K562 (cell line): ENCODE results near the gene EIF4E1B. TPM values are rescaled to one million over a fixed set of nuclear protein-coding genes. Genes with fewer than 3 reads are reported as not detected.

Experiments used
- ARID4B ChIP-seq: sonication (generic); formaldehyde crosslinking; IDR thresholded peaks from 2 replicates; pipeline ENCODE4 v1.8.0; 2022; ENCODE audit warnings: mild to moderate bottlenecking, missing genetic modification reagents
- COPS2 ChIP-seq: fragments of 450-650 bp; conservative IDR thresholded peaks from 2 replicates; pipeline ENCODE4 v1.6.1; 2016; ENCODE audit warnings: mild to moderate bottlenecking, moderate library complexity
- DACH1 ChIP-seq: fragments of 450-650 bp; IDR thresholded peaks from 2 replicates; pipeline ENCODE4 v1.6.1; 2018; ENCODE audit not compliant: partially characterized antibody
- MAX ChIP-seq: sonication (generic); formaldehyde crosslinking; IDR thresholded peaks from 2 replicates; pipeline ENCODE4 v1.9.0; 2022; ENCODE audit warnings: mild to moderate bottlenecking, missing genetic modification reagents
- NFYB ChIP-seq: IDR thresholded peaks from 2 replicates; pipeline ENCODE4 v1.6.1; 2011; ENCODE audit warnings: mild to moderate bottlenecking, moderate library complexity; ENCODE audit not compliant: insufficient read length; ENCODE audit errors: extremely low read depth
- RHOXF2B ChIP-seq: fragments of 250-450 bp; sonication (Bioruptor Pico); conservative IDR thresholded peaks from 2 replicates; pipeline ENCODE4 v1.5.1; 2021
- SMAD2 ChIP-seq: fragments of 150-350 bp; IDR thresholded peaks from 2 replicates; pipeline ENCODE4 v1.6.1; 2014; ENCODE audit warnings: low read depth, mild to moderate bottlenecking, low read length
- polyA plus RNA-seq, 8 experiments: library from polyadenylated mRNA; depleted of rRNA in 4 of 8; stranded (reverse) in 5 of 8; unstranded in 3 of 8; fragments of >200 nt; fragmentation: Nextera tagmentation in 2 of 8; fragmentation: Illumina TruSeq in 1 of 8; extraction: Ambion mirVana in 2 of 8; extraction: Trizol in 1 of 8; gene quantifications; 2 replicates each; pipeline versions ENCODE4 v1.2.1 to v1.2.3, GENCODE V29; 2011 to 2014; ENCODE audit warnings: inconsistent platforms in 1 of 8, missing spikeins in 1 of 8
- total RNA-seq, 7 experiments: library from RNA; depleted of rRNA in 6 of 7; stranded (reverse); fragments of >200 nt in 6 of 7; fragmentation: Illumina TruSeq in 2 of 7; extraction: Trizol in 2 of 7; gene quantifications; 2 replicates each; pipeline versions ENCODE4 v1.2.1 to v1.2.3, GENCODE V29; 2011 to 2021; ENCODE audit warnings: low replicate concordance in 1 of 7

EIF4E1B gene
- total and polyA plus RNA-seq, 9 of the 15 experiments (the other 6 are each of a cell fraction or from before 2014, with no cell fraction given): not detected

- TF ChIP-seq ARID4B (CRISPR knock-in tag) (no peak), RHOXF2B (CRISPR knock-in tag) (no peak), NFYB (no peak), SMAD2 (no peak), DACH1 (no peak), MAX (CRISPR knock-in tag) (no peak), COPS2 (no peak)
- TF ChIP-seq, all 486 proteins: peak for 0
Observed at GRCh38 chr5:176639208-176639607, 8.7 kb downstream of the EIF4E1B start (continued).
